Measurements from ENCODE around the gene SNPH.

SNPH gene

GRCh38 chr20:1265226-1265915 is 723 bp upstream of the SNPH start:
- no peak for DNase-seq

DNA sequence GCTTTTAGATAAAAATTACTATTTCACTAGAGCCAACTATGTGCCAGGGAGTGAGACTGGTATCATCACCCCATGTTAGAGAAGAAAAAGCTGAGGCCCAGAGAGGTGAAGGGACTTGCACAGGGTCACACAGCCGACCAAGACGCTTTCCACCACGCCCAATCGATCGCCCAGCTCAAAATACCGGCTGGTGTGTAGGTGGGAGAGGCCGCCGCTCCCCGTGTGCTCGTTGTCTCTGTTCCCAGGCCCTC is 253 bp upstream of the SNPH start:
- no peak for DNase-seq

DNA sequence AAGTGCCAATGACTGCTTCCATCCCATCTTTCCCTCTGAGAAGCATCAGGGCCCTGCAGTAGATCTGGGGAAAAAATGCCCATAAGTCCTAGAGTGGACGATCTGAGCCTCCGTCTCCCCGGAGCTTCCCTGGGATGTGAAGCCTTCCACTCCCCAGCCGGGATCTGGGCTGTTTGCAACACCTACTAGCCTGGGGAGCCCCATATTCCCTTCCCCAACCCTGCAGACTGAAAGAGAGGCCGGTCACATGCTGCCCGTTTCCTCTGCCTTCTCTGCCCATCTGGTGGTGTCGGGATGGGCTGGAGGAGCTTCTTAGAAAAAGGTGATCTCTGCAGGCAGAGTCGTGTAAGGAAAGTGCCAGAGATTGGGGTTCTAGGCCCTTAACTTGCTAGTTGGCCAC is 1.1 kb downstream of the SNPH start:
- no peak for DNase-seq

- no peak for DNase-seq
Measured at GRCh38 chr20:1267809-1268374, 1.8 kb downstream of the SNPH start.

DNA sequence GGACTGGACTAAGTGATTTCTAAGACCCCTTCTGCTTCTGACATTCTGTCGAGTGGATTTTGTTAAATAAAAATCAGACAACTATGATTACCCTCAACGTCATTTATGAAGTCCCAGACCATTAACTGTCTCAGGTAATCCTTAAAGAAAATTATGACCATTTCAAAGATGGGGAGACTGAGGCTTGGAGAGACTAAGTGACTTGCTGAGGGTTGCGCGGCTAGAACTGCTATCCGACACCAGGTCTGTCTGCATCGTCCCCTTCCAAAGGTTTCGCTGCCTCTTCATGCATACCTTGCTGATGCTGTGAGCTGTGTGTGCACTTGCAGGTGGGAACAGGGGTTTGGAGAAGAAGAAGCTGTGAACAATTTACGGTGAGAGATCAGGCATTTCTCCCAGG is 3.1 kb downstream of the SNPH start:
- DNase-seq: no peak

GRCh38 chr20:1269850-1270249 is 3.8 kb downstream of the SNPH start:
- no peak for DNase-seq

DNA sequence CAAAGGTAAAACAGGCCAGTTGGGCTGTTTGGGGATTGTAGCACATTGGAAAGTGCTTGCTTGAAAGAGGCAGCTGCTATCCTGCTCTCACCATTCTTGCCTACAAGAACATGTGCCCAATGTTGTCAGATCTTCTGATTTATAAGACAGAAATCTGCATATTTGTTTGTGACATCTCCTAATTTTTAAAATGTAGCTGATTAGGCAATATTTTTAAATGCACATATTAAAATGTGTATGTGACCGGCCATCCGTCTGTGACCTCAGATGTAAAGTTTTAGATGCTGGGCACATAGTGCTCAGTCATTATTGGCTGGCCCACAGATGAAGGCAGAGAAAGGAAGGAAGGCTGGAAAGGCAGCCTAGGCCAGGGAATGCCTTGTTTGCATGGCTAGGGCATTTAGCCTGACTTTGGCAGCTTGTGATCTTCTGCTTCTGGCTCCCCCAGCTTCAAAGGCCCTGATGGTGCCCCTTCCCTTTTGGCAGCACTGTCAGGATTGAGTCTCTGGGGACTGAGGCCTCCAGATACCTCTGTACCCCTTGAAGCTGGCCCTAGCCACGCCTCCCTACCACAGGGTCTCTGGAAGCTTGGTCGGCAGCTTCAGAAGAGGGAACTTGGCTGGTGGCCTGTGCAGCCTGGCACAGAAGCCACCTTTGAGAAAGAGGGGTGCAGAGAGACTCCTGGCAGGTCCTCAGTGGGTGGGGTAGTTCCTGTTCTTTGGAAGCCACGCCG is 6.4 kb downstream of the SNPH start:
- DNase-seq: no peak

DNA sequence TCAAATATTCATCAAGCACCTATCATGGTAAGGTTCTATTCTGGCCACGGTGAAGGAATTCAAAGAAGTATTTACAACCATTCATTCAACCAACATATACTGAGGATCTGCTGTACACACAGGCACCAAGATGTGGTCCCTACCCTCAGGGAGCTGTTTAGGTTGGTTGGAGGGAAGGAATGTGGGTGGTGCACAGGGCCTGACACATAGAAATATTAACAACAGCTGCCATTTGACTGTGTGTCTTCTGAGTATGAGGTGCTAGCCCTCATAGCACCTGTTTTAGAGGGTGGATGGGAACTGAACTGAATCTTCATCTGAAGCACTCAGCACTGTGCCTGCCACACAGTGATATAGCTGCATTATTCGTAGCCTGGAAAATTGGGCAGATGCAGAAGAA is 7.3 kb downstream of the SNPH start:
- DNase-seq: no peak

DNA sequence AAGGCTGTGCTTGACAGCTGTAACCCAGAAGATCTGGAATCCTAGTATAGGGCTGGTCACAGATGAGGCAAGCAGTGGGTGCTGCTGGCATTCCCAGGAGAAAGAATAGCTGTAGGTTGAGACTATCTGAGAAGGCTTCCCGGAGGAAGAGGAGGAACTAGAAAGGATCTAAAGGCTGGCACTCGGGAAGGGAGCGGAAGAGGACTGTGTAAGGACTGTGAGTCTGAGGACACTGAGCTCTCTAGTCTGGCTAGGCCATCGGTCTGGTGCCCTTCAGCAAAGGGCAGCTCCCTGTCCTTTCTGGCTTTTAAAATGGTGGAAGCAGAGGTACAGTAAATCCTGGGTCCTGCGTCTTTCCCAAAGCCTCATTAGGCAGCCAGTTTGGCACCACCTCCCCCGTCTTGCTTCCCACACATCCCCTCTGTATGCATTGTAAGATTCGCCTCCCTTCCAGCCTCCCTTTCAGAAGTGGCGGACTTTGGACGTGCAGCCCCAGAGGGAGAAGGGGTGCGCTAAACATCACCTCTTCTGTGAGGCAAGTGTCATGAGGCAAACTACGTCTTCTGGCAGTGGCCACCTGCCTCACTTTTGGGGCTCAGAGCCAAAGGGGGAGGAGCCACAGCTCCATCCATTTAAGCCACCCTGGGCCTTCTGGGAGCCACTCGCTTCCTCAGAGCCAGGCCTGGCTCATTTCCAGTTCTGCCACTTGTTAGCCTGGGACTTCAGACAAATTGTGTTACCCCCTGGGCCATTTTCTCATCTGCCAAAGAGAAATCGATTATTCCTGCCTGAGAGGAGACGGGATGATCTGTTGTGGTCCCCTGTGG is 8.6 kb downstream of the SNPH start:
- no peak for DNase-seq

DNA sequence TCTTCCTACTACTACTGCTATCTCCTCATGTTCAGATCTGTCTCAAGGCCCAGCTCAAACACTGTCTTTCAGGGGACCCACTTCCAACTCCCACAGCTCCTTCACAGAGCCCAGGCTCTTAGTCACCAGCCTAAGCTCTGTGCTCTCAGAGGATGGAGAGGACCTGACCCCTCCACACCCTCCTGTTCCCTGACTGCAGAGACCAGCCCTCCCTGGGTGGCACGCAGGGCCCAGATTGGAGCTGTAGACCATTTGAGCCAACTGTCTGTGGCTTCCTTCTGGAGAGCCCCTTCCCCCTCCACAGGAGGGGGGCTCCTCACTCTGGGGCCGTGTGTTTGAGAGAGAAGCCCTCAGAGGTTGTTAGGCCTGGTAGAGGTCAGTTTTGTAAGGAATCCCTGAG is 9.8 kb downstream of the SNPH start:
- no peak for DNase-seq

GRCh38 chr20:1277529-1278322 is 11.6 kb downstream of the SNPH start:
- no peak for DNase-seq

DNA sequence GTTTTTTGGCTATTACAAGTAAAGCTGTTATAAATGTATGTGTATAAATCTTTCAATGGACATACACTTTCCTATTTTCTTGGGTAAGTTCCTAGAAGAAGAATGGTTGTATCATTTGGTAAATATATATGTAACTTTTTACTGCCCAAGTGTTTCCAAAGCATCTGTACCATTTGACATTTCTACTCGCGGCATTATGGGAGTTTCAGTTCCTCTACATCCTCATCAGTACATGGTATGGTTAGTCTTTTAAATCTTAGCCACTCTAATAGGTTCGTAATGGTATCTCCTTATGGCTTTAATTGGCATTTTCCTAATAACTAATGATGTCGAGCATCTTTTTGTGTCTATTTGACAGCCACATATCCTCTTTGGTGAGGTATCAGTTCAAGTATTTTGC is 12.9 kb downstream of the SNPH start:
- no peak for DNase-seq

DNA sequence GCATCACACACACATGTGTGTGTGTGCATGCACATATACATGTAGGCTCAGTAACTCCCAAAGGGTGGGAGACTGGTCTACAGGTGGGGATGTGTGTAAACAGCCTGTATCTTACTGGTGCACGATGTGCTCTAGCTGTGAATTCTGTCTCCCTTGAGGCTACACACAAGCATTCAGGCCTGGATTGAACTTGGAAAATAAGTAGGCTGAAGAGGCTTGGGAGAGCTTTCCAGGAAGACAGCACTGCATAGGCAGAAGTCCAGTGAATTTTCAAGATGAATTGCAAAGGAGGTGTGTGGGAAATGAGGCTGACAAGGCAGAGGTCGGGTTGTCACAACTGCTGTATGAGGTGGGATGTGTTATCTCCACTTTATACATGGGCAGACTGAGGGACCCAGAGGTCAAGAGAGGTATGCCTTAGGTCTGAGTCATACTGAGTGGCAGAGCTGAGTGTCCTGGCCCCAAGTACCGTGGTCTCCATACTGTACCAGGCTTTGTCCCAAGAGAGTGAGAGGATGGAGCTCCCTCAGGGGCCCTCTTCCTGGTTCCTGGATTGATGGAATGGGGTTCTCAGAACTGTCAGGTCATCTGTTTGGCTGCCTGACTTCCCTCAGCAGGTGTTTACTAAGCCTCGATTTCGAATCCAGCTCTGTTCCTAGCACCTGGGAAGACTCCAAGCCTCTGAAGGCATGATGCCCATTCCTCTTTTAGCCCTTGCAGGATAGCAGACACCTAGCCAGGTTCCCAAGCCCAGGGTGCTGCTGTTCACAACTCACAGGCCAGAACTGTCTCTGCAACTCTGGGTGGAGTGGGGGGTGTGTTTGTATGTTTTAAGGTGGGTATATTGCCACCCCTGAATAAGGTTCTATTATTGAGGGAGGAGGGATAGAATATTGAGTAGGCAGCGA is 14.4 kb downstream of the SNPH start:
- DNase-seq: no peak

- no peak for DNase-seq
Measured at GRCh38 chr20:1281279-1282057, 15.4 kb downstream of the SNPH start.

GRCh38 chr20:1282966-1283365 is 16.9 kb downstream of the SNPH start:
- no peak for DNase-seq

DNA sequence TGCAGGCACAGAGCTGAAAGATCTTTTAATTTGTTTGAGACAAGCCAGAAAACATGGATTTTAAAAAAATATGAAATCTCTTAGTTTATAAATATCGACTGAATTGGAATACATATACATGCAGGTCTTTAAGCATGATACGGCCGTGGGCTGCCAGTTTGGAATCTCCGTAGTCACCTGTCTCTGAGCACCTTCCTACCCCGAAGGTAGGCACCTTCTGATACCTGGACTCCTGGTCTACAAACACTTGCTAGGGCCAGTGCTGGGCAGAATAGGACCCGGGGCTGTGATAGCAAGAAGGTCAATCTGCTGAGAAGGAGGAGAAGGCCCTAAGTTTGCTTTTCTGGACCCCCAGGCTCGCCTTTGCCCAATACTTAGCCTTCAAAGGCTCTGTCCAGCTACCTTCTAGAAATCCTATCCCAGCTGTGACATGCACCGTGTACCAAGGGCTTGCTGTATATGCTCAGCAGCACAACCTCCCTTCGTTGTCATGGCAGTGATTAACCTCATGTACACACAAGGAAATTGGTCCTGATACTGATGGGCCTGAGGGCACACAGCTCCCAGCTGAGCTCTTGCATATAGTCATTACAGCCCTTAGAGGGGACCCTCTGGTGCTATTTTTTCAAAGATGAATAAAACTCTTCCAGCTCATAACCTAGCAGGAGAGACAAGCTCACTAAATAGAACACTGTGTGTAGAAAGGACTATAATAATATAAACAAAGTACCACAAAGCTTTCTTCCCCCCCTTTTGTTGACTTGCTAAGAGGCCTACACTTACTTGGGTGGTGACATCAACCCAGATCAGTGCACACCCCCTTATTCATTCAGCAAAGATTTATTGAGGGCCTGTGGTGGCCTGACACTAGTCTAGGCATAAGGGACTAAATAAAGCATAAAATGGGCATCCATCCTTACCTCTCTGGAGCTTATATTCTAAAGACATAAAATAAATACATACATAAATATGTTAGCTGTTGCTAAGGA is 17.7 kb downstream of the SNPH start:
- no peak for DNase-seq

DNA sequence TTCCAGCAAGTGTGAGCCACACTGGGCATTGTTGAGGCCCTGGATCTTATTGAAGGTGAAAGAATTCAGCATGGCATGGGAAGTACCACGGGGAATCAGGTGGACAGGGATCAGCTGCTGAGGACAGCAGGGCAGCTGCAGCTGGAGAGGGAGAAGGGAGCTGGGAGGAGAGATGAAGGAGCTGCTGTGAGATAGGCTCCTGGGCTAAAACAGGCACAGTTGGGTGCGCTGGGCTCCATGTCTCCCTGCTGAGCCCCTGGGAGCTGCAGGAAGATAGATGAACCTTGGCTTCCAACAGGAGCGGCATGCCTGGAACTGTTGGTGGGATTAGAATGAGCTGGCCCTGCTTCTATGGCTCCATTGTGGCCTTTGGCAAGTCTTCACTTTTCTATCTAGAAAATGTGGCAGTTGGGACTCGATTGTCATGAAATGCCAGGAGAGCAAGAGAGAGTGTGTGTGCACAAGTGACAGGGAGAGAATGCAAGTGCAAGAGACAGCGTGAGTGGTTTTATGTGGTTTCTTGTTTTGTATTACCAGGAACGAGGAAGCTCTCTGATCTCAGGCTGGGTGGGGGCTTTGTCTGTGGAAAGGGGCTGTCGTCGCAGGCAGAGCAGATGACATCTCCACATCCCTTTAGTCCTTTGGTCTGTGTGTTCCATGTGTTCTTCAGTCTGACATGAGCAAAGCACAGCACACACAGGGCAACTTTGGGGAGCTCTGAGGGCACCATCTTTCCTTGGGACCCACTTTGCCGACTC is 20.4 kb downstream of the SNPH start:
- no peak for DNase-seq

- DNase-seq: no peak
Measured at GRCh38 chr20:1287306-1287705, 21.2 kb downstream of the SNPH start.
